Subcutaneous abdominal adipose tissue (tissue), 5 donors: Measurements from ENCODE around the gene ATXN1.
"Not testable (repeated sequence)": the region's sequence is repeated elsewhere in the genome, so short reads cannot be mapped to it uniquely, and the experiment has no call there.

ENCODE experiments used
- H3K27ac ChIP-seq: one replicate; pipeline ENCODE4 v1.7.0; 2013; ENCODE audit warnings: low read depth, mild to moderate bottlenecking, inconsistent platforms, low read length, moderate library complexity
- H3K27me3 ChIP-seq, 5 donors: one replicate each; pipeline ENCODE4 v1.7.0; 2013; ENCODE audit warnings: low read length in 5 of 5, inconsistent platforms in 1 of 5; ENCODE audit not compliant: control insufficient read depth in 5 of 5, insufficient read depth in 4 of 5
- H3K36me3 ChIP-seq, 5 donors: one replicate each; pipeline ENCODE4 v1.7.0; 2013; ENCODE audit warnings: low read length in 5 of 5; ENCODE audit not compliant: control insufficient read depth in 5 of 5, insufficient read depth in 5 of 5
- H3K4me1 ChIP-seq, 5 donors: one replicate each; pipeline ENCODE4 v1.7.0; 2013; ENCODE audit warnings: low read length in 5 of 5, mild to moderate bottlenecking in 3 of 5, moderate library complexity in 1 of 5; ENCODE audit not compliant: control insufficient read depth in 5 of 5, insufficient read depth in 5 of 5
- H3K4me3 ChIP-seq, 5 donors: one replicate each; pipeline ENCODE4 v1.7.0; 2013; ENCODE audit warnings: low read length in 5 of 5, low read depth in 1 of 5
- H3K9ac ChIP-seq, 5 donors: one replicate each; pipeline ENCODE4 v1.7.0; 2013; ENCODE audit warnings: low read length in 5 of 5, mild to moderate bottlenecking in 4 of 5, moderate library complexity in 3 of 5
- H3K9me3 ChIP-seq, 5 donors: one replicate each; pipeline ENCODE4 v1.7.0; 2013; ENCODE audit warnings: low read length in 5 of 5; ENCODE audit not compliant: control insufficient read depth in 5 of 5
- donor health status: healthy.
- donor health status: healthy.
- donor health status: healthy.
- donor health status: healthy.
- donor health status: healthy.

ATXN1 gene

DNA sequence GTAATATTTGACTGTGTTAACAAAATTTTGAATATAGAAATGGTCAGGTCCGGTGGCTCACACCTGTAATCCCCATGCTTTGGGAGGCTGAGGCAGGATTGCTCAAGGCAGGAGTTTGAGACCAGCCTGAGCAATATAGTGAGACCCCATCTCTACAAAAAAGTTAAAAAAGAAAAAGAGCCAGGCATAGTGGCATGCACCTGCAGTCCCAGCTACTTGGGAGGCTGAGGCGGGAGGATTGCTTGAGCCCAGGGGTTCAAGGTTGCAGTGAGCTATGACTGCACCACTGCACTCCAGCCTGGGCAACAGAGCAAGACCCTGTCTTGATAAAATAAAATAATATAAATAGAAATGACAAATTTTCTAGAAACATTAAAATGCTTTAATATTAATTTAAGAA lies 147.8 kb downstream of the ATXN1 start:
- H3K27ac ChIP-seq, result not testable (repeated sequence)

DNA sequence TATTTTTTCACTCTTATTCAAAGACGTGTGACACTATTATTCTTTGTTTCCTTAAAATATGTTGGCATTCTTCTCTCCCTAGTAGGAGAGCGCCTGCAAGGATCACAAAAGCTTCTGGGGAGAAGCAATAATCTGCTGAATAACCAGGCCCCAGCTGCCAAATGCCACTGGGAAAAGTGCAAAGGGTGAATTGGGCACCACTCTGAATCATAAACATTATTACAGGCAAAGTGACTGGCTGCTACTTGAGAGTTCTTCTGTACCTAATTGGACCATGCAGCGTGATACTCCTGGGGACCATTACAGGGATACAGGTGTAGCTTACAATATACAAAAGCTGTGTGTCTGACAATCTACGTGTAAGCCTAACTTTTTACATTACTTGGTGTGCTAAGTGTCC lies 152.8 kb downstream of the ATXN1 start:
- Histone ChIP-seq H3K9me3 (no peaks in the 10 kb centered on the region), H3K4me1 (no peaks in the 10 kb centered on the region)

More for the DNA sequence above, 147.8 kb downstream of the ATXN1 start:
- not testable (repeated sequence) for H3K9me3 ChIP-seq, H3K4me1 ChIP-seq, H3K36me3 ChIP-seq, H3K4me3 ChIP-seq, H3K27me3 ChIP-seq, H3K9ac ChIP-seq

DNA sequence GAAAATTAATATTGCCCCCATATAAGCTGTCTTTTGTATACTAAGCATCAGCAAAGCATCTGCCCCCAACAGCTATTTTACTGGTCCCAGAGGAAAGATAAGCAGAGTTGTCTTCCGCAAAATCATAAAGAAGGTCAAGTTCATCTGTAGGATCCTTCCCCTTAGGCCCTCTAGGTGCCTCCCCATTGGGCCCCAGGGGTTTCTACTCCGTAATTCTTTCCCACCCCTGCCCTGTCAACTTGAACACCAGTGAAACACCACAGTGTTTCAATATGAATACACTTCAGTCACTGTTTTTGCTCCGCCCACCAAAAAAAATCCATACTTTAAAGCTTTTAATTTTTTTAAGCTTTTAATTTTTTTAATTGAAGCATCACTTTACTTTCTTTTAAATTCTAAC lies 159.2 kb downstream of the ATXN1 start:
- H3K4me3 ChIP-seq, result no peak overlapping the region
- no peak overlapping the region for H3K27ac ChIP-seq
- no peaks in the 10 kb centered on the region for H3K27me3 ChIP-seq
- H3K4me1 ChIP-seq, result no peaks in the 10 kb centered on the region
- H3K9ac ChIP-seq, result no peak overlapping the region
- peaks cover 4 to 8% (median 7%) of the 10 kb centered on the region in 5 donors for H3K36me3 ChIP-seq
- H3K9me3 ChIP-seq, result no peaks in the 10 kb centered on the region

More for the DNA sequence above, 152.8 kb downstream of the ATXN1 start:
- H3K27ac ChIP-seq, result no peak overlapping the region
- peaks cover 3 to 6% (median 4%) of the 10 kb centered on the region in 5 donors for H3K36me3 ChIP-seq
- H3K27me3 ChIP-seq, result no peaks in the 10 kb centered on the region
- no peak overlapping the region for H3K4me3 ChIP-seq
- no peak overlapping the region for H3K9ac ChIP-seq

DNA sequence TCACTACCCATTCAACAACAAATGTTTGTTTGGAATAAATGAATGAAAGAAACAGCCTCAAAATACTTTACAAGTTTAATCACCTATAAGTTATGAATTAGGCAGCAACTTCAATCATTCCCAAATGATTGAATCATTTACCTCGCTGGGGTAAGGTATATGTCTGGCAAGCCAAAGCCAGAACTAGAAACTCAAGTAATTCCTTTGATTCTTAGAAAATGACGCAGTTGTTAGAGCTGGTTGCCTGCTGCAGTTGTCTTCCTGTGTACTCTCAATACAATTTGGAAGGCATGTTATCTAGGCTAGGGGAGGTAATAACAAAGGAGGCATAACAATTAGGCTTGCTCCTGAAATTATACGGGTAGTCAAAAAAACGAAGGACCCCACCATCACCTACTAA lies 160.6 kb downstream of the ATXN1 start:
- Histone ChIP-seq H3K27me3 (no peaks in the 10 kb centered on the region), H3K4me1 (no peaks in the 10 kb centered on the region), H3K9ac (no peak overlapping the region), H3K9me3 (no peaks in the 10 kb centered on the region), H3K27ac (no peak overlapping the region), H3K4me3 (no peak overlapping the region), H3K36me3 (peaks cover 4 to 8% (median 7%) of the 10 kb centered on the region in 5 donors)

DNA sequence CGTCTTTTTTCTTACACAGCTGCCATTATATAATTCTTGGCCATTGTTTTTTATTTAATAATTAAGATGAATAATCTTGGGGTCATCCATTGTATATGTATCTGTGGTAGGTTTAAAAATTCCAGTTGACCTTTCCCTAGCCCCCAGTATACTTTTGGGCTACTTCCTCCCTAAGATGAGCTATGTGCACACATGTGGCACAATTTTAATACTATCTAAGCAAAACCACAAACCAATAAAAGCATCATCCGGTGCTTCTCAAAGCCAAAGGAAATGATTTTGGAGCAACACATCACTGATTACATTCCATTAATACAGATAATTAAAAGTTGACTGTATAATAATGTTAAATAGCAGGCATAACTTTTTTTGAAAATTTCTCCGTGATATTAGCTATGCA lies 161.2 kb downstream of the ATXN1 start:
- Histone ChIP-seq H3K27me3 (no peaks in the 10 kb centered on the region), H3K9ac (no peak overlapping the region)

DNA sequence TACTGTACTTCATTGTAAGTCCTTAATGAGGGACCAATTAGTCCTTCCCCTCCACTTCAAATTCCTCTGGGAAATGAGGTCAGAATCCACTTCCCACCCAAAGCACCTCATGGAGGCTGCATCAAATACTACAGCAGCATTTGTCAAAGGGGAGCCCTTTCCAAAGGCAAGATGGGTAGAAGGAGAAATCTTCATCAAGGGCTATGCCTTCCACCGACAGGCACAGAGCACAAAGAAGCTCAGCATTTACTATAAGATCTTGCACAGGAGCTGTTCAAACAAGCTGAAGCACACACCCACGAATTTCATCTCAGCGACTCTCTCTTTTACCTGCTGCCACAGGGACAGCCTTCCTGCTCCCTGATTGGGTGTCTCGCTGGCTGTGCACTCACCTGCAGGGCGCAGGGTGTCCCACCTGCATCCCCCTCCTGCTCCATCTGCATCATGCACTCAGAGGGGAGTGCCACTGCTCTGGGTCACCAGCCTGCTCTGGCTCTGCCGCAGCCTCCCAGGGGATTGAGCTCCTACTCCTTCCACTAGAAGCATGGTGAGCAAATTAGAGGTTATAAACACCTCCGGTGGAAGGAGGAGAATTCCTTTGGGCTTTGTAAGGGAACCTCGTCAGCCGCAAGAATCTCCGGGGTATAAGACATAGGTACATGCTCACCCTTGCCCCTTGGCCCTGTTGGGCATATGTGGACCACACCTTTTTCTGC lies 164.5 kb downstream of the ATXN1 start:
- Histone ChIP-seq H3K27me3 (no peaks in the 10 kb centered on the region), H3K4me3 (no peak overlapping the region), H3K9me3 (no peaks in the 10 kb centered on the region), H3K27ac (no peak overlapping the region), H3K9ac (no peak overlapping the region), H3K4me1 (peaks cover 0 to 8% (median 2%) of the 10 kb centered on the region in 5 donors), H3K36me3 (peaks cover 0 to 7% (median 0%) of the 10 kb centered on the region in 5 donors)

More for the DNA sequence above, 161.2 kb downstream of the ATXN1 start:
- Histone ChIP-seq H3K4me1 (no peaks in the 10 kb centered on the region), H3K9me3 (no peaks in the 10 kb centered on the region), H3K4me3 (no peak overlapping the region), H3K27ac (no peak overlapping the region), H3K36me3 (peaks cover 4 to 8% (median 7%) of the 10 kb centered on the region in 5 donors)

DNA sequence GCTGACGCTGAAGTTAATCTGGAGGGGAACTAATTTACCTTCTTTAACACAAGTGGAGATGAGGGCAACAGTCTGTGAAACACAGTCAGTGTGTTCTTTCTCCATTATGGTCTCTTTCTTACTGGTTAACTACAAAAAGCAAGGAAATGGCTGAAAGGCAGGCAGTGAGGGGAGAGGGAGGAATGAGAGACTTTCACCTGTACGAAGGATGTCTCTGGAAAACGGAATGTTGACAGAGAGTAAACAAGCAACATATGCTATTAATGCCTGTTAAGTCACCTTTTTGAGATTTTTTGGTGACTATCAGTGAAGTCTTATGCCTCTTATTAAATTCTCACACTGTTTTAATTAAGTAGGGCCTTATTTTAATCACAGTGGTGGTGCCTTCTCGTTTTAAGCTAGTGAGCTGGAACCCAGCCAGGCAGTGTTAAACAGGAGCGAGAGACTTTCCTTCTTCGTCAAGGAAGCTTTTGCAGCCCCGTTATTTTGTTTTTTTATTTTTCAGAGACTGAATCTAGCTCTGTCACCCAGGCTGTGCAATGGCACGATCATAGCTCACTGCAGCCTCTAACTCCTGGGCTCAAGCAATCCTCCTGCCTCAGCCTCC lies 165.6 kb downstream of the ATXN1 start:
- Histone ChIP-seq H3K27ac (no peak overlapping the region), H3K27me3 (no peaks in the 10 kb centered on the region), H3K9me3 (no peaks in the 10 kb centered on the region), H3K9ac (no peak overlapping the region), H3K4me3 (no peak overlapping the region), H3K4me1 (peaks cover 0 to 9% (median 3%) of the 10 kb centered on the region in 5 donors), H3K36me3 (peaks cover 0 to 4% (median 0%) of the 10 kb centered on the region in 5 donors)

DNA sequence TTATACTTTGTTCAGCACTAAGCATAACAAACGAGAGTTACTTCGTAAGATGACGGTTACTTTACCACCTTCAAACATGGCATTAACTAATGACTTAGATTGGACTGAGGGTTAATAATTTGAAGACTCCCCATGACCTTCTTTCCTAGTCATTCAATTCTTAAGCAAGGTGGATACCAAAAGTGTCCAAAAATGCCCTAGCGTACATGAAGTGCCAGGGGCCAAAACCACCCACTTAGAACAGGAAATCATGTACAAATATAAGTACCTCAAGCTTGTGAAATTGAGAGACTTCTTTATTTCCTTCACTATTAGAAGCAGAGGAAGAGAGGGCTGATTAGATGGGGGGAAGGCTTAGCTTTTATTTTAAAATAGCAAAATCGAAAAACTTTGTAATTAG lies 166.4 kb downstream of the ATXN1 start:
- no peak overlapping the region for H3K4me3 ChIP-seq
- H3K9ac ChIP-seq, result no peak overlapping the region
- H3K9me3 ChIP-seq, result no peaks in the 10 kb centered on the region
- H3K27ac ChIP-seq, result no peak overlapping the region
- peaks cover 0 to 4% (median 0%) of the 10 kb centered on the region in 5 donors for H3K36me3 ChIP-seq
- H3K4me1 ChIP-seq, result peaks cover 0 to 9% (median 3%) of the 10 kb centered on the region in 5 donors
- H3K27me3 ChIP-seq, result no peaks in the 10 kb centered on the region

DNA sequence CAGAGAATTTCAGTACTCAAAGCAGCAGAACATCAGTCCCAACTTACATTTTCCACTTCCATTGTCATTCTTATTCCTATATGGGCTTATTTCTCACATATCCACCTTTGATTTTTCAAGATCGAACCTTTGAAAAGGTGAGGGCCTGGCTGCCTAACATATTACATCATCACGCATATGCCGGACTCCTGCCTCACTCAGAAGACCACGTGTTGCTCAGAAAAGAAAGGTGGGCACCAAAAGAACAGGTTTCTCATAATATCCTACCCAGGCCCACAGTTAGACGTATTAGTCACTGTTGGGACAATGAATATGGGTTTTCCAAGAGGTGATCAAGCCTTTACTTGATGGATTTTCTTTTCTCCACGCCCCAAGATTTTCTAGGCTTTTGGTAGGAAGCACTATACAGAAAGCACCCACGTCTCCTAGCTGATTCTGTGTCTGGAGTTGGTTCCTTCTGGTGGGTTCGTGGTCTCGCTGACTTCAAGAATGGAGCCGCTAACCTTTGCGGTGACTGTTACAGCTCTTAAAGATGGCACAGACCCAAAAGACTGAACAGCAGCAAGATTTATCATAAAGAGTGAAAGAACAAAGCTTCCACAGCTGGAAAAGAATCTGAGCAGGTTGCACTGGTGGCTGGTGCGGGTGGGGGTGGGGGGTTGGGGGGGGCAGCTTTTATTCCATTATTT lies 168.9 kb downstream of the ATXN1 start:
- Histone ChIP-seq H3K4me3 (peak overlapping the region in 1 of 5 donors; percentile 8), H3K4me1 (peaks cover 0 to 12% (median 3%) of the 10 kb centered on the region in 5 donors), H3K9me3 (no peaks in the 10 kb centered on the region), H3K36me3 (no peaks in the 10 kb centered on the region), H3K9ac (no peak overlapping the region), H3K27ac (no peak overlapping the region), H3K27me3 (no peaks in the 10 kb centered on the region)
